ENCODE measurements around the gene NT5C1B. TPM values are rescaled to one million over a fixed set of nuclear protein-coding genes. Genes with fewer than 3 reads are reported as not detected.
"Not testable (repeated sequence)": the region's sequence is repeated elsewhere in the genome, so short reads cannot be mapped to it uniquely, and the experiment has no call there.

The NT5C1B gene
- polyA plus RNA-seq (2012; ENCODE audit: missing spikeins) = 0.19 TPM

GRCh38 chr2:18589354-18589753 is at the start of gene NT5C1B:
Gene NT5C1B (minus strand): TSS chr2:18589569. CDS start chr2:18589468, 101 bp downstream.
- DNase-seq (ENCODE audit: insufficient read length) (no peak), FAIRE-seq (no peak)
- no peak for TF ChIP-seq POLR2AphosphoS5 (IDR thresholded peaks at IDR 0.05; ENCODE audit: low read depth, low read length)
- TF ChIP-seq POLR2A (IDR thresholded peaks at IDR 0.05; ENCODE audit: low read depth, low read length) = no peak
- no peak for TF ChIP-seq TAF1 (IDR thresholded peaks at IDR 0.05; ENCODE audit: borderline replicate concordance, low read depth, low read length)

- FAIRE-seq = no peak
- TF ChIP-seq POLR2AphosphoS5 (IDR thresholded peaks at IDR 0.05; ENCODE audit: low read depth, low read length) = no peak
- no peak for TF ChIP-seq TAF1 (IDR thresholded peaks at IDR 0.05; ENCODE audit: borderline replicate concordance, low read depth, low read length)
- TF ChIP-seq POLR2A (IDR thresholded peaks at IDR 0.05; ENCODE audit: low read depth, low read length) = no peak
- DNase-seq (ENCODE audit: insufficient read length) = no peak
These were observed 47.8 kb upstream of the NT5C1B start for GRCh38 chr2:18637196-18637595.

- not testable (repeated sequence) for FAIRE-seq; DNase-seq (ENCODE audit: insufficient read length)
These were observed 43.3 kb upstream of the NT5C1B start for GRCh38 chr2:18632699-18633098.

- DNase-seq (ENCODE audit: insufficient read length) = no peak
- no peak for FAIRE-seq
- TF ChIP-seq POLR2AphosphoS5 (IDR thresholded peaks at IDR 0.05; ENCODE audit: low read depth, low read length) = no peak
- TF ChIP-seq TAF1 (IDR thresholded peaks at IDR 0.05; ENCODE audit: borderline replicate concordance, low read depth, low read length) = no peak
- no peak for TF ChIP-seq POLR2A (IDR thresholded peaks at IDR 0.05; ENCODE audit: low read depth, low read length)
These were observed 41.6 kb upstream of the NT5C1B start for GRCh38 chr2:18630941-18631340.

GRCh38 chr2:18630541-18630940 is 41.2 kb upstream of the NT5C1B start:
- FAIRE-seq = no peak
- TF ChIP-seq POLR2AphosphoS5 (IDR thresholded peaks at IDR 0.05; ENCODE audit: low read depth, low read length) = no peak
- no peak for TF ChIP-seq POLR2A (IDR thresholded peaks at IDR 0.05; ENCODE audit: low read depth, low read length)
- no peak for TF ChIP-seq TAF1 (IDR thresholded peaks at IDR 0.05; ENCODE audit: borderline replicate concordance, low read depth, low read length)
- DNase-seq (ENCODE audit: insufficient read length) = no peak

DNA sequence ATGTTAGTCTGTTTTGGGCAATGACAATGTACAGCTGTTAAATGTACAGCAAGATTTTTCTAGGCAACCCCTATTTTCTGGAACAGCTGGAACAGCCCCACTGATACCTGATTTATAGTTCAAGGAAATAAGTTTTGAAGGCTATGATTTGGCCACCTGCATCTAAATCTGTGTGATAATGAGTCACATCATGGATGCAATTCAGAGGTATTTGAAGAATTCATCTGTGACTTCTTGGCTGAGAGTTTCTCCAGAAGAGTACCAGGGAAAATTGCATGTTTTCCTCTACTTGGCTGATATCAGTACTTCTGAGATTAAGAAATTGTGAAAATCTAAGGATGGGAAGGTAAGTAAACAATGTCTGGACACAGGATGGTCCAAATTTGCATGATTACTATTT is 40.7 kb upstream of the NT5C1B start:
- no peak for FAIRE-seq
- TF ChIP-seq POLR2AphosphoS5 (IDR thresholded peaks at IDR 0.05; ENCODE audit: low read depth, low read length) (no peak), POLR2A (IDR thresholded peaks at IDR 0.05; ENCODE audit: low read depth, low read length) (no peak), TAF1 (IDR thresholded peaks at IDR 0.05; ENCODE audit: borderline replicate concordance, low read depth, low read length) (no peak)
- DNase-seq (ENCODE audit: insufficient read length) = no peak

GRCh38 chr2:18626958-18627650 is 37.7 kb upstream of the NT5C1B start:
- TF ChIP-seq POLR2AphosphoS5 (IDR thresholded peaks at IDR 0.05; ENCODE audit: low read depth, low read length) (no peak), POLR2A (IDR thresholded peaks at IDR 0.05; ENCODE audit: low read depth, low read length) (no peak), TAF1 (IDR thresholded peaks at IDR 0.05; ENCODE audit: borderline replicate concordance, low read depth, low read length) (no peak)
- FAIRE-seq (no peak), DNase-seq (ENCODE audit: insufficient read length) (no peak)

GRCh38 chr2:18626256-18626668 is 36.9 kb upstream of the NT5C1B start:
- FAIRE-seq (no peak), DNase-seq (ENCODE audit: insufficient read length) (no peak)
- TF ChIP-seq POLR2A (IDR thresholded peaks at IDR 0.05; ENCODE audit: low read depth, low read length) = no peak
- TF ChIP-seq POLR2AphosphoS5 (IDR thresholded peaks at IDR 0.05; ENCODE audit: low read depth, low read length) = no peak
- TF ChIP-seq TAF1 (IDR thresholded peaks at IDR 0.05; ENCODE audit: borderline replicate concordance, low read depth, low read length) = no peak

DNA sequence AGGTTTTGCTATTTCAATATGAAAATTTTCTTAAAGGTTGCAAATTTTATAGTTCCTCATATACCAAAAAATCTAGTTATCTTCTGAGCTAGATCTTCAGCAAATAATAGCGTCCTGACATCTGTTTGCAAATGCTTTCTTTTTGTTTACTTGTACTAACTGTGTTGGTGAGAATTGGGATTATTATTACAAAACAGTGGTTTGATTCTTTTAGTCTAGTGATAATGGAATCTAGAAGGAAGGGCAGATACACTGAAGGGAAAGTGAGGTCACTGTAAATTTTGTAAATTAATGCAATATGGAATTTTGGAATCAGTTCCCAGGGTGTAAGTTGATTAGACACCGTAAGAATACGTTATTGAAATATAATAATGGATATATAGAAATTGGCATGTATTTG is 36.2 kb upstream of the NT5C1B start:
- FAIRE-seq (no peak), DNase-seq (ENCODE audit: insufficient read length) (no peak)
- TF ChIP-seq POLR2A (IDR thresholded peaks at IDR 0.05; ENCODE audit: low read depth, low read length) = no peak
- TF ChIP-seq TAF1 (IDR thresholded peaks at IDR 0.05; ENCODE audit: borderline replicate concordance, low read depth, low read length) = no peak

DNA sequence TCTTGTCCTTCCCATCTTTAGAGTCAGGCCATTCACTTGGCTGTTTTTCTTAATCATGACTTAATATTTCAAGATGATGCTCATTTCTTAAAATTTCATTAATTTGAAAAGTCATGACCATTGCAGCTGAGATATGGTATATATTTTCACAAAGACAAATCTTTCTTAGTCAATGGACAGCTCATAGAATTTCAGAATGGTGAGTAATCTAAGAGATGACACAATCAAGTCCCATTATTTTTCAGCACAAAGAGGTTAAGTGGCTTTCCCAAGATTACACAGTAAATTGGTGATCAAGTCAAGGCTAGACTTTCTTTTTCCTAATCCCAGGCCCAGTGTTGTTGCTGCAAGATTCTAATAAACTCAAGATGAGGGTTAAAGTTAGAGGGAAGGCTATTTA is 34.4 kb upstream of the NT5C1B start:
- TF ChIP-seq TAF1 (IDR thresholded peaks at IDR 0.05; ENCODE audit: borderline replicate concordance, low read depth, low read length) (no peak), POLR2A (IDR thresholded peaks at IDR 0.05; ENCODE audit: low read depth, low read length) (no peak), POLR2AphosphoS5 (IDR thresholded peaks at IDR 0.05; ENCODE audit: low read depth, low read length) (no peak)
- DNase-seq (ENCODE audit: insufficient read length) (no peak), FAIRE-seq (no peak)

GRCh38 chr2:18620867-18621632 is 31.7 kb upstream of the NT5C1B start:
- TF ChIP-seq POLR2A (IDR thresholded peaks at IDR 0.05; ENCODE audit: low read depth, low read length) = no peak
- no peak for TF ChIP-seq POLR2AphosphoS5 (IDR thresholded peaks at IDR 0.05; ENCODE audit: low read depth, low read length)
- TF ChIP-seq TAF1 (IDR thresholded peaks at IDR 0.05; ENCODE audit: borderline replicate concordance, low read depth, low read length) = no peak
- FAIRE-seq (no peak), DNase-seq (ENCODE audit: insufficient read length) (no peak)

DNA sequence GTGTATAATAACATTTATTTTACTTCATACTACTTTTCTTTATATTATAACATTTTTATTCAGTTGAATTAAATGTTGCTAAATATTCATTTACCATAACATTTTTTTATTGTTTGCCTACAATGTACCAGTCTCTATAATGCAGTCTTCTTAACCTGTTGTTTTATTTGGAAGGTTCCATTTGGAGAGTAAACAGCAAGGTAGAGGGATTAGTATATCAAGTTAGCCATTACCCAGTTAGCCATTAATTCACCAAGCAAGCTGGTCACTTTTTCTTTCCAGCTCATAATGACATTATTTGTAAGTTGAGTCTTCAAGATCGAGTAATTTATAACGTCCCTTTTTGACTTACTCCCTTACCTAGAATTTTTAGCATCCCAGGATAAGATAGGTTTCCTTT is 29.7 kb upstream of the NT5C1B start:
- no peak for FAIRE-seq
- TF ChIP-seq POLR2AphosphoS5 (IDR thresholded peaks at IDR 0.05; ENCODE audit: low read depth, low read length) = no peak
- no peak for TF ChIP-seq POLR2A (IDR thresholded peaks at IDR 0.05; ENCODE audit: low read depth, low read length)
- TF ChIP-seq TAF1 (IDR thresholded peaks at IDR 0.05; ENCODE audit: borderline replicate concordance, low read depth, low read length) = no peak
- DNase-seq (ENCODE audit: insufficient read length) = no peak

Measured in GM12892 (cell line).